Suprapubic skin (tissue), 3 donors: Measurements from ENCODE around the gene BCL11B.

ENCODE experiments used
- EP300 ChIP-seq: sonication (generic); formaldehyde crosslinking; IDR thresholded peaks from one replicate; pipeline ENCODE4 v1.6.1; 2017; ENCODE audit warnings: antibody characterized with exemption
- POLR2A ChIP-seq, 2 donors: fragments of 450-650 bp; IDR thresholded peaks; one replicate each; pipeline ENCODE4 v1.6.1; 2017; ENCODE audit warnings: antibody characterized with exemption in 2 of 2, mild to moderate bottlenecking in 2 of 2, moderate library complexity in 2 of 2
- TF ChIP-seq, protein P1 (sequence below), 2 donors: fragments of 200-600 bp in 1 of 2; fragments of 450-650 bp in 1 of 2; sonication (generic) in 1 of 2; IDR thresholded peaks; one replicate each; pipeline ENCODE4 v1.5.1; 2016 to 2019; ENCODE audit warnings: antibody characterized with exemption in 2 of 2, mild to moderate bottlenecking in 1 of 2, moderate library complexity in 1 of 2

DNA sequence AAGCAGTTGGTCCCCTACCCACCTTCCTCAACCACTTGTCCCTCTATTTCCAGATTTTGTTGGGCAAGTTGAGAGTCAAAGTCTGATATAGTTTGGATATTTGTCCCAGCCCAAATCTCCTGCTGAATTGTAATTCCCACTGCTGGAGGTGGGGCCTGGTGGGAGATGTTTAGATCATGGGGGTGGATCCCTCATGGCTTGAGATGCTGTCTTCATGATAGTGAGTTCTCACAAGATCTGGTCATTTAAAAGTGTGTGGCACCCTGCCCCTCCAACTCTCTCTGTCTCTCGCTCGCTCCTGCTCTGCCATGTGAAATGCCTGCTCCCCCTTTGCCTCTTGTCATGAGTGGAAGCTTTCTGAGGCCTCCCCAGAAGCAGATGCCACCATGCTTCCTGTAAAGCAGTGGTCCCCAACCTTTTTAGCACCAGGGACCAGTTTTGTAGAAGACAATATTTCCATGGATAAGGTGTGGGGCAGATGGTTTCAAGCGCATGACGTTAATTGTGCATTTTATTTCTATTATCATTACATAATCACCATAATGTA is 37.3 kb upstream of the BCL11B start:
- TF ChIP-seq, protein P1, sequence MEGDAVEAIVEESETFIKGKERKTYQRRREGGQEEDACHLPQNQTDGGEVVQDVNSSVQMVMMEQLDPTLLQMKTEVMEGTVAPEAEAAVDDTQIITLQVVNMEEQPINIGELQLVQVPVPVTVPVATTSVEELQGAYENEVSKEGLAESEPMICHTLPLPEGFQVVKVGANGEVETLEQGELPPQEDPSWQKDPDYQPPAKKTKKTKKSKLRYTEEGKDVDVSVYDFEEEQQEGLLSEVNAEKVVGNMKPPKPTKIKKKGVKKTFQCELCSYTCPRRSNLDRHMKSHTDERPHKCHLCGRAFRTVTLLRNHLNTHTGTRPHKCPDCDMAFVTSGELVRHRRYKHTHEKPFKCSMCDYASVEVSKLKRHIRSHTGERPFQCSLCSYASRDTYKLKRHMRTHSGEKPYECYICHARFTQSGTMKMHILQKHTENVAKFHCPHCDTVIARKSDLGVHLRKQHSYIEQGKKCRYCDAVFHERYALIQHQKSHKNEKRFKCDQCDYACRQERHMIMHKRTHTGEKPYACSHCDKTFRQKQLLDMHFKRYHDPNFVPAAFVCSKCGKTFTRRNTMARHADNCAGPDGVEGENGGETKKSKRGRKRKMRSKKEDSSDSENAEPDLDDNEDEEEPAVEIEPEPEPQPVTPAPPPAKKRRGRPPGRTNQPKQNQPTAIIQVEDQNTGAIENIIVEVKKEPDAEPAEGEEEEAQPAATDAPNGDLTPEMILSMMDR (IDR thresholded peaks at IDR 0.05): no peak
- TF ChIP-seq POLR2A (IDR thresholded peaks at IDR 0.05): no peak
- no peak for TF ChIP-seq EP300
